Adrenal gland (tissue), 5 donors: ENCODE data around the gene RGS12.

ENCODE experiments used
- POLR2A ChIP-seq, 2 donors: fragments of 450-650 bp; IDR thresholded peaks; one replicate each; pipeline ENCODE4 v1.6.1; 2017; ENCODE audit warnings: antibody characterized with exemption in 2 of 2, mild to moderate bottlenecking in 2 of 2, moderate library complexity in 1 of 2
- TF ChIP-seq, protein P1 (sequence below), 6 experiments: fragments of 450-650 bp in 4 of 6; fragments of 200-600 bp in 2 of 6; sonication (generic) in 1 of 6; IDR thresholded peaks; 1 replicate in 5 of 6; 2 replicates in 1 of 6; pipeline versions ENCODE4 v1.5.1 to v1.8.0; 2016 to 2021; ENCODE audit warnings: antibody characterized with exemption in 6 of 6, mild to moderate bottlenecking in 2 of 6, moderate library complexity in 1 of 6
- donor health status: DM: no; HTN: no; CAD: no.

DNA sequence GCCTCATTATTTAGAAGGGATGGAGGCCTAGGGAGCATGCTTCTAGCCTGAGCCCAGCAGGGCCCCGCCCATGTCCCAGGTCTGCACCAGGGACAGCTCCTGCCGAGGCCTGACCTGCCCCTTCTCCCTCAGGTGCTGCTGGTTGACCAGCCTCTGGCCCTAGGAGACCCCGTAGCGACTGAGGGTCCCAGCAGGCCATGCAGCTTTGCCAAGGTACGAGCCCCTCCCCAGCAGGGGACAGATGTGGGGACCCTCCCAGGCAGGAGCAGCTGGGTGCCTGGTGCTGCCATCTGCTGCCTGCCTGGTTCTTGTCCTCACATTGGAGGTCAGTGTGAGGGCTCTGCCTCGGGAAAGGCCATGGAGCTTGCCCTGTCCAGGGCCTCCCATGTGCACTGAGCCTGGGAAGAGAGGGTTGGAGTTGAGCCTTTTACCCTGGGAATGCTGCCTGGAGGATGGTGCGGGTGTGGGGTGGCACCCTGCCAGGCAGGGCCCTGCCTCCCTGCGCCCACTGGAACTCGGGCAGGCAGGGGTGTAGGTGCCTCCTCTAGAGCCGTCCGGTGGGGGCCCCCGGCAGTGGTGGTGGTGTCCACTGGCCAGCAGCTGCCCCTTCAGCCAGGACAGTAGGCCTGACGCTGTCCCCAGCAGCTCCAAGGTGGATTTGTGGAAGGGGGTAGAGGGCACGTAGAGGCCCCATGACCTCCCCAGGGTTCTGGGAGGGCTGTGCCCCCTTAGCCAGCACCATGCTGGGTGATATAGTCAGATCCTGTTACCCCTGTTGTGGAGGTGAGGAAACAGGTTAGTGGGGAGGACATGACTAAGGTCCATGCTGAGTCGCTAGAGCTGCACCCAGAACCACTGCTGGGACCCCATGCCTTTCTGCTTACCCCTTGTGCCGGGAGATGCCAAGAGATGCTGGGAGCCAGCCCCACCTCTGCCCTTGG, 46.1 kb upstream of the RGS12 start:
- TF ChIP-seq POLR2A (IDR thresholded peaks at IDR 0.05) = no peak
- TF ChIP-seq, protein P1, sequence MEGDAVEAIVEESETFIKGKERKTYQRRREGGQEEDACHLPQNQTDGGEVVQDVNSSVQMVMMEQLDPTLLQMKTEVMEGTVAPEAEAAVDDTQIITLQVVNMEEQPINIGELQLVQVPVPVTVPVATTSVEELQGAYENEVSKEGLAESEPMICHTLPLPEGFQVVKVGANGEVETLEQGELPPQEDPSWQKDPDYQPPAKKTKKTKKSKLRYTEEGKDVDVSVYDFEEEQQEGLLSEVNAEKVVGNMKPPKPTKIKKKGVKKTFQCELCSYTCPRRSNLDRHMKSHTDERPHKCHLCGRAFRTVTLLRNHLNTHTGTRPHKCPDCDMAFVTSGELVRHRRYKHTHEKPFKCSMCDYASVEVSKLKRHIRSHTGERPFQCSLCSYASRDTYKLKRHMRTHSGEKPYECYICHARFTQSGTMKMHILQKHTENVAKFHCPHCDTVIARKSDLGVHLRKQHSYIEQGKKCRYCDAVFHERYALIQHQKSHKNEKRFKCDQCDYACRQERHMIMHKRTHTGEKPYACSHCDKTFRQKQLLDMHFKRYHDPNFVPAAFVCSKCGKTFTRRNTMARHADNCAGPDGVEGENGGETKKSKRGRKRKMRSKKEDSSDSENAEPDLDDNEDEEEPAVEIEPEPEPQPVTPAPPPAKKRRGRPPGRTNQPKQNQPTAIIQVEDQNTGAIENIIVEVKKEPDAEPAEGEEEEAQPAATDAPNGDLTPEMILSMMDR (IDR thresholded peaks at IDR 0.05) = peak in 1 of 6 experiments; percentile 13
